ENCODE data around the gene GPA33. TPM values are rescaled to one million over a fixed set of nuclear protein-coding genes. Genes with fewer than 3 reads are reported as not detected.

GPA33 gene
- polyA plus RNA-seq, 1 donor from 2014 or later: 0.14 TPM

GRCh38 chr1:167100730-167101129 lies 10.6 kb upstream of the GPA33 start:
- no peak overlapping the region for H3K4me3 ChIP-seq (ENCODE audit: low read length)
- H3K27me3 ChIP-seq (ENCODE audit: insufficient read depth, low read depth, low read length): no peaks in the 10 kb centered on the region
- no peak overlapping the region for H3K4me2 ChIP-seq (ENCODE audit: low read length)
- H4K20me1 ChIP-seq (ENCODE audit: insufficient read depth): no peaks in the 10 kb centered on the region
- TF ChIP-seq EP300 (conservative IDR thresholded peaks at IDR 0.05; ENCODE audit: poor library complexity, severe bottlenecking) (no peak), REST (IDR thresholded peaks at IDR 0.05; ENCODE audit: borderline replicate concordance) (no peak), CTCF (IDR thresholded peaks at IDR 0.05; ENCODE audit: poor library complexity, severe bottlenecking) (no peak), POLR2AphosphoS5 (IDR thresholded peaks at IDR 0.05) (no peak), SMC3 (conservative IDR thresholded peaks at IDR 0.05; ENCODE audit: poor library complexity) (no peak), MXI1 (conservative IDR thresholded peaks at IDR 0.05; ENCODE audit: poor library complexity, severe bottlenecking) (no peak), RAD21 (conservative IDR thresholded peaks at IDR 0.05) (no peak), EZH2 (IDR thresholded peaks at IDR 0.05; ENCODE audit: borderline replicate concordance, insufficient read depth, low read length, poor library complexity, severe bottlenecking) (no peak), TAF1 (IDR thresholded peaks at IDR 0.05; ENCODE audit: low read depth) (no peak)
- no peaks in the 10 kb centered on the region for H3K9me3 ChIP-seq (ENCODE audit: low read length)
- no peaks in the 10 kb centered on the region for H3K36me3 ChIP-seq (ENCODE audit: insufficient read depth, low read length)
- H3K27ac ChIP-seq (ENCODE audit: low read length): no peak overlapping the region
- H2AFZ ChIP-seq (ENCODE audit: low read depth, low read length): no peak overlapping the region
- H3K9ac ChIP-seq (ENCODE audit: low read length): no peak overlapping the region
- no peaks in the 10 kb centered on the region for H3F3A ChIP-seq (ENCODE audit: insufficient read depth, low read length, poor library complexity, severe bottlenecking)
- H3K9me2 ChIP-seq (ENCODE audit: insufficient read depth, low read length): no peaks in the 10 kb centered on the region
- H3K79me2 ChIP-seq (replicated peaks; ENCODE audit: insufficient read depth, low read length): no peaks in the 10 kb centered on the region

GRCh38 chr1:167099851-167100250 lies 9.7 kb upstream of the GPA33 start:
- TF ChIP-seq EZH2 (IDR thresholded peaks at IDR 0.05; ENCODE audit: borderline replicate concordance, insufficient read depth, low read length, poor library complexity, severe bottlenecking) (no peak), SMC3 (conservative IDR thresholded peaks at IDR 0.05; ENCODE audit: poor library complexity) (no peak), TAF1 (IDR thresholded peaks at IDR 0.05; ENCODE audit: low read depth) (no peak), REST (IDR thresholded peaks at IDR 0.05; ENCODE audit: borderline replicate concordance) (no peak), MXI1 (conservative IDR thresholded peaks at IDR 0.05; ENCODE audit: poor library complexity, severe bottlenecking) (no peak), CTCF (IDR thresholded peaks at IDR 0.05; ENCODE audit: poor library complexity, severe bottlenecking) (no peak), RAD21 (conservative IDR thresholded peaks at IDR 0.05) (no peak), EP300 (conservative IDR thresholded peaks at IDR 0.05; ENCODE audit: poor library complexity, severe bottlenecking) (no peak), POLR2AphosphoS5 (IDR thresholded peaks at IDR 0.05) (no peak)
- Histone ChIP-seq H3K27me3 (ENCODE audit: insufficient read depth, low read depth, low read length) (no peaks in the 10 kb centered on the region), H3K79me2 (replicated peaks; ENCODE audit: insufficient read depth, low read length) (no peaks in the 10 kb centered on the region)

More at GRCh38 chr1:167099851-167100250, 9.7 kb upstream of the GPA33 start:
- Histone ChIP-seq H3K27ac (ENCODE audit: low read length) (no peak overlapping the region), H3K9me3 (ENCODE audit: low read length) (no peaks in the 10 kb centered on the region), H2AFZ (ENCODE audit: low read depth, low read length) (no peak overlapping the region), H3F3A (ENCODE audit: insufficient read depth, low read length, poor library complexity, severe bottlenecking) (no peaks in the 10 kb centered on the region), H3K4me2 (ENCODE audit: low read length) (no peak overlapping the region), H3K9ac (ENCODE audit: low read length) (no peak overlapping the region), H4K20me1 (ENCODE audit: insufficient read depth) (no peaks in the 10 kb centered on the region), H3K4me3 (ENCODE audit: low read length) (no peak overlapping the region), H3K36me3 (ENCODE audit: insufficient read depth, low read length) (no peaks in the 10 kb centered on the region), H3K9me2 (ENCODE audit: insufficient read depth, low read length) (no peaks in the 10 kb centered on the region)

Data from neural cell (in vitro differentiated cells).